Naive thymus-derived CD8-positive, alpha-beta T cell (primary cell): ENCODE results near the gene ACTR5. TPM values are rescaled to one million over a fixed set of nuclear protein-coding genes. Genes with fewer than 3 reads are reported as not detected.

ENCODE experiments used
- ATAC-seq, 2 donors: fragments of 150-1000 bp; cut with Tn5 transposase in 1 of 2; sonication (Bioruptor Pico), chemical (Tn5 transposase) in 1 of 2; 1 replicate in 1 of 2; 2 replicates in 1 of 2; pipeline ENCODE4 v1.10.0; 2021; ENCODE audit warnings: mild to moderate bottlenecking in 2 of 2, moderate library complexity in 2 of 2
- POLR2A ChIA-PET: fragments of 350-600 bp; sonication (Branson Sonifier 250); formaldehyde crosslinking; loops from one replicate; lab custom pipeline; 2021; ENCODE audit warnings: antibody characterized with exemption; lab: Charles Lee
- DNase-seq, 10 donors: peaks; one replicate each; pipeline versions ENCODE4 v3.0.0 to v3.0.0-alpha.2; 2020 to 2022
- H3K27ac Mint-ChIP-seq, 10 donors: one replicate each; pipeline ENCODE4 v1.8.0; 2020 to 2022; ENCODE audit warnings: mild to moderate bottlenecking in 10 of 10, mixed read lengths in 10 of 10, moderate library complexity in 4 of 10, inconsistent platforms in 1 of 10
- H3K27me3 Mint-ChIP-seq, 5 donors: one replicate each; pipeline ENCODE4 v1.8.0; 2021 to 2022; ENCODE audit warnings: mixed read lengths in 5 of 5
- H3K36me3 Mint-ChIP-seq, 3 donors: one replicate each; pipeline ENCODE4 v1.8.0; 2020 to 2022; ENCODE audit warnings: mixed read lengths in 3 of 3, mild to moderate bottlenecking in 2 of 3, inconsistent platforms in 1 of 3
- H3K4me1 Mint-ChIP-seq, 4 donors: one replicate each; pipeline ENCODE4 v1.8.0; 2021 to 2022; ENCODE audit warnings: mixed read lengths in 4 of 4
- H3K4me3 Mint-ChIP-seq, 10 donors: one replicate each; pipeline ENCODE4 v1.8.0; 2020 to 2022; ENCODE audit warnings: mild to moderate bottlenecking in 10 of 10, mixed read lengths in 10 of 10, moderate library complexity in 6 of 10, inconsistent platforms in 1 of 10
- H3K9me3 Mint-ChIP-seq, 9 donors: one replicate each; pipeline ENCODE4 v1.8.0; 2020 to 2022; ENCODE audit warnings: mixed read lengths in 9 of 9, mild to moderate bottlenecking in 3 of 9, inconsistent platforms in 1 of 9, moderate library complexity in 1 of 9
- polyA plus RNA-seq, 3 donors: library from polyadenylated mRNA; unstranded; fragments of 300-500 nt; fragmentation: Illumina TruSeq; gene quantifications; one replicate each; pipeline ENCODE4 v1.2.3, GENCODE V29; 2021
- total RNA-seq, 8 experiments: library from RNA in 2 of 8; stranded (reverse) in 2 of 8; gene quantifications; one replicate each; pipeline ENCODE4 v1.2.3 and lab custom pipeline; 2021 to 2026

Gene ACTR5
- total and polyA plus RNA-seq, 5 experiments from 2014 or later: 8.8 to 21.8 (median 10.3) TPM

- Mint-ChIP-seq H3K4me3 (peak overlapping the region in 7 of 10 donors; percentile 16 to 64 (median 44)), H3K27me3 (peaks cover 63 to 96% (median 79%) of the 10 kb centered on the region in 5 donors), H3K9me3 (peaks cover 0 to 2% (median 0%) of the 10 kb centered on the region in 9 donors), H3K27ac (no peak overlapping the region), H3K4me1 (peaks cover 32 to 61% (median 53%) of the 10 kb centered on the region in 4 donors), H3K36me3 (peaks cover 0 to 17% (median 0%) of the 10 kb centered on the region in 3 donors)
- POLR2A ChIA-PET: no interaction called here
- no peak for ATAC-seq
- no peak for DNase-seq
Measured at GRCh38 chr20:38724626-38725147, 23.6 kb upstream of the ACTR5 start.

GRCh38 chr20:38725148-38725901 lies 22.9 kb upstream of the ACTR5 start:
- H3K4me1 Mint-ChIP-seq: peaks cover 36 to 68% (median 60%) of the 10 kb centered on the region in 4 donors
- H3K27me3 Mint-ChIP-seq: peaks cover 69 to 98% (median 84%) of the 10 kb centered on the region in 5 donors
- H3K36me3 Mint-ChIP-seq: peaks cover 0 to 17% (median 2%) of the 10 kb centered on the region in 3 donors
- peak overlapping the region in 1 of 10 donors; percentile 26 for H3K27ac Mint-ChIP-seq
- peak overlapping the region; percentile 1 to 72 (median 66) for H3K4me3 Mint-ChIP-seq
- DNase-seq: peak in 1 of 10 donors; percentile 14
- ATAC-seq: peak; percentile 19 to 52
- POLR2A ChIA-PET: interaction anchor here (1.1 kb wide), 1 partner anchor 23 kb away, joined by 3 read pairs; the partner anchor contains the start of gene ACTR5
- peaks cover 0 to 5% (median 0%) of the 10 kb centered on the region in 9 donors for H3K9me3 Mint-ChIP-seq

DNA sequence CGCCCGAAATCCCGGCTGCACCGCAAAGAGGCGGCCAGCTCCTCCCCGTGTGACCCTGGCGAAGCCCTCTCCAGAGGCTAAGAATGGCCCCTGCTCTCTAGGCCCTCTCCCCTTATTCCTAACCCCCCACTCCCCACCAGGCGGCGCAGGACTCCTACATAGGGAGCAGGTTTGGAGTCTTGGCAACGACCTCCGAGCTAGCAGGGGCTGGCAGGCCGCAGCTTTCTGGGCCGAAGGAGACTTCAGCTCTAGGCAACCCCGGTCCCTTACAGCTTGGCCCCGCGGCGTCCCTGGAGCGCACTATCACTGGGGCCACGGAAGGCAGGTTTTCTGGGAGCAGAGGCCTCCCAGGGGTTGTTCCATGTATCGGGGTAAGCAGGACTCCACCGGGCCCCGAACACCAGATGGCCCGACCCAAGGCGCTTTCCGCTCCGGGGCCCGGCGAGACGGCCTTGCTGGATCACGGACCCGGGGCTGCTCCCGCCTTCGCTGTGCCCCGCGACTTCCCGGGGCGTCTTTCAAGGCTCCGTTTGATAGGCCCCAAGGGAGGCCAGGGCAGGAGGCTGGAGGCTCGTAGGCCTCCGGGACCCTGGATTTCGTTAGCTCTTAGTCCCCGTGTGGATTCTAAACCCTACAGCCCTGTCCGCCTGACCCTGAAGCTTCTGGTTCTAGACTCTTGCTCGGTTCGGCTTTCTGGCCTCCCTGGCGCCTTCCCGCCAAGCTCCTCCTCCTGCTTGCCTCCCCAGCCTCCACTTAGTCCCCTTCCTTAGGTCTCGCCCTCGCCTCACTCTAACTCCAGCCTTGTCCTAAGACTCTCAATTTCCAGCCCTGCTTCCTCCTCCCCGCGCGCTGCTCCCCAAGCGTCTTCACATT lies 22.1 kb upstream of the ACTR5 start:
- ATAC-seq (no peak), DNase-seq (peak in 2 of 10 donors; percentile 29 to 34)
- Mint-ChIP-seq H3K27me3 (peaks cover 66 to 98% (median 82%) of the 10 kb centered on the region in 5 donors), H3K36me3 (peaks cover 0 to 17% (median 2%) of the 10 kb centered on the region in 3 donors), H3K4me3 (peak overlapping the region in 9 of 10 donors; percentile 16 to 79 (median 68)), H3K4me1 (peaks cover 42 to 76% (median 68%) of the 10 kb centered on the region in 4 donors), H3K27ac (peak overlapping the region in 2 of 10 donors; percentile 2 to 76), H3K9me3 (peaks cover 0 to 5% (median 0%) of the 10 kb centered on the region in 9 donors)
- POLR2A ChIA-PET: interaction anchor here (1.1 kb wide), 1 partner anchor 22 kb away, joined by 3 read pairs; the partner anchor contains the start of gene ACTR5

DNA sequence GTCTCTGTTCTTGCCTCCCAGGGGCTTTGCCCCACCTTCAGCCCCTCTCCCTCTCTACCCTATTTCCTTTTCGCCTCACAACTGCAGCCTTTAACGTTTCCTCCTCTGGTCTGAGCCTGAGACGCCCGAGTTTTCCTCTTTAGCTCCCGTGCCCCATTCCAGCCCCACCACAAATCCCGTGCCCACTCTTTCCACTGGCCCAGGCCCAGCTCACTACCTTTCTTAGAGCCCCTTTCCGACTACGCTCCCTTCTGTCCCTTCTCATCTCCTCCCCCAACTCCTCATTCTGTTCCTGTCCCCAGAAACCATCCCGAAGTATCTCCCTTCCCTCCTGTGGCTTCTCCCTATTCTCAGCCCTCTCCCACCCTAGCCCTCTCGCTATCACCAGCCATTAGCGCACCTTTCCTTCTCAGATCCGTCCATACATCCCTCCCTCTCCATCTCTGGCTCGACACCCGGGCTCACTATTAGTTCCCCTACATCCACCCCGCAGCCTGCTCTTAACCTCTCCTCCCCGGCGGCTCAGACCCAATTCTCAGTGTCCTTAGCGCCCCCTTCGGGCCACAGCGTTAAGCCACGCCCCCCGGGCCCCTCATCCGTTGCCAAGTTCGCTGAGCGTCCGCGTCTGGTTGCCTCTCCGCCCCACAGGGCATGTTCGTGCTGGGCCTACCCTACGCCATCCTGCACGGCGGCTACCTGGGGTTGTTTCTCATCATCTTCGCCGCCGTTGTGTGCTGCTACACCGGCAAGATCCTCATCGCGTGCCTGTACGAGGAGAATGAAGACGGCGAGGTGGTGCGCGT lies 21.3 kb upstream of the ACTR5 start:
- H3K27ac Mint-ChIP-seq: peak overlapping the region in 5 of 10 donors; percentile 2 to 76 (median 62)
- peaks cover 42 to 85% (median 74%) of the 10 kb centered on the region in 4 donors for H3K4me1 Mint-ChIP-seq
- peaks cover 61 to 98% (median 79%) of the 10 kb centered on the region in 5 donors for H3K27me3 Mint-ChIP-seq
- ATAC-seq (peak in 1 of 2 donors; percentile 9), DNase-seq (peak in 8 of 10 donors; percentile 20 to 55 (median 44))
- peaks cover 0 to 5% (median 0%) of the 10 kb centered on the region in 9 donors for H3K9me3 Mint-ChIP-seq
- peaks cover 0 to 17% (median 2%) of the 10 kb centered on the region in 3 donors for H3K36me3 Mint-ChIP-seq
- POLR2A ChIA-PET: no interaction called here
- H3K4me3 Mint-ChIP-seq: peak overlapping the region; percentile 0 to 79 (median 61)

DNA sequence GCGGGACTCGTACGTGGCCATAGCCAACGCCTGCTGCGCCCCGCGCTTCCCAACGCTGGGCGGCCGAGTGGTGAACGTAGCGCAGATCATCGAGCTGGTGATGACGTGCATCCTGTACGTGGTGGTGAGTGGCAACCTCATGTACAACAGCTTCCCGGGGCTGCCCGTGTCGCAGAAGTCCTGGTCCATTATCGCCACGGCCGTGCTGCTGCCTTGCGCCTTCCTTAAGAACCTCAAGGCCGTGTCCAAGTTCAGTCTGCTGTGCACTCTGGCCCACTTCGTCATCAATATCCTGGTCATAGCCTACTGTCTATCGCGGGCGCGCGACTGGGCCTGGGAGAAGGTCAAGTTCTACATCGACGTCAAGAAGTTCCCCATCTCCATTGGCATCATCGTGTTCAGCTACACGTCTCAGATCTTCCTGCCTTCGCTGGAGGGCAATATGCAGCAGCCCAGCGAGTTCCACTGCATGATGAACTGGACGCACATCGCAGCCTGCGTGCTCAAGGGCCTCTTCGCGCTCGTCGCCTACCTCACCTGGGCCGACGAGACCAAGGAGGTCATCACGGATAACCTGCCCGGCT lies 20.6 kb upstream of the ACTR5 start:
- peak in 2 of 10 donors; percentile 17 to 30 for DNase-seq
- Mint-ChIP-seq H3K9me3 (peaks cover 0 to 5% (median 0%) of the 10 kb centered on the region in 9 donors), H3K27ac (peak overlapping the region in 4 of 10 donors; percentile 1 to 78 (median 66)), H3K4me3 (peak overlapping the region in 9 of 10 donors; percentile 12 to 80 (median 62)), H3K27me3 (peaks cover 59 to 98% (median 76%) of the 10 kb centered on the region in 5 donors), H3K4me1 (peaks cover 44 to 85% (median 74%) of the 10 kb centered on the region in 4 donors), H3K36me3 (peaks cover 0 to 17% (median 2%) of the 10 kb centered on the region in 3 donors)
- peak in 1 of 2 donors; percentile 24 for ATAC-seq
- POLR2A ChIA-PET: no interaction called here

- ATAC-seq: no peak
- DNase-seq: no peak
- Mint-ChIP-seq H3K9me3 (peaks cover 0 to 5% (median 0%) of the 10 kb centered on the region in 9 donors), H3K27me3 (peaks cover 58 to 98% (median 75%) of the 10 kb centered on the region in 5 donors), H3K4me3 (peak overlapping the region in 8 of 10 donors; percentile 6 to 84 (median 58)), H3K4me1 (peaks cover 44 to 80% (median 70%) of the 10 kb centered on the region in 4 donors), H3K27ac (peak overlapping the region in 1 of 10 donors; percentile 66), H3K36me3 (peaks cover 0 to 17% (median 2%) of the 10 kb centered on the region in 3 donors)
- POLR2A ChIA-PET: no interaction called here
Measured at GRCh38 chr20:38728191-38728781, 20.0 kb upstream of the ACTR5 start.

DNA sequence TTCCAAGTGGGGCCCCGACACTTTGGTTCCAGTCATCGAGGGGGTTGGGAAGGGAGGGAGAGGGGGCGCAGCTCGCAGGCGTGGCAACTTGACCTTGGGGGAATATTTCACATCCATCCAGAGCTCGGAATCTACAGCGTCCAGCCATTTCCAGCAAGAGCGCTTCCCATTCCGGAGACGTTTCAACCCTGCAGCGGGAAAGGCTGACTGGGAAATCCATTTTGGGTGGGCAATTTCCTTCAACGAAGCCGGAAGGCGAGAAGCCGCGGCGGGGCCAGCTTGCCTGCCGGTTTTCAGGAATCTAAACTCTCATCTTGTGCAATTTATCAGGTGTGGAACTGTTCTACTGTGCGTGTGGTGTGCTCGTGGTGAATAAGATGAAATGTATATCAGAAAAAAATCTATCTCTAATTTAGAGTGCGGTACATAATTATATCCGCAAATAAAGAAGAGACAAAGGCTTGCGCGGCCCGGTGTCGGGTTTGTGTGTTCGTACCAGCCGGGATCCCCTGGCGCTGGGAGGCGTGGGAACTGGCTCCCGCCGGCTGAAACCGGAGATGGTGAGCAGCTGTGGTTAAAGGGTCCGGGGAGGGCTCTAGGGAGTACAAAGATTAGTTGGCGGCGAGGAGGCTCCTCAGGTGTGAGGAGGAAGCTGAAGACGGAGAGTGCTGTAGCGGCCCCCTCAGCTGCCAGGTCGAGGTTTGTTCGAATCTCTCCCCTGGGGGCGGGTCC lies 19.2 kb upstream of the ACTR5 start:
- Mint-ChIP-seq H3K4me1 (peaks cover 44 to 76% (median 66%) of the 10 kb centered on the region in 4 donors), H3K4me3 (peak overlapping the region; percentile 18 to 85 (median 74)), H3K27me3 (peaks cover 63 to 100% (median 78%) of the 10 kb centered on the region in 5 donors), H3K36me3 (peaks cover 0 to 17% (median 2%) of the 10 kb centered on the region in 3 donors), H3K9me3 (peaks cover 0 to 5% (median 0%) of the 10 kb centered on the region in 9 donors), H3K27ac (peak overlapping the region in 6 of 10 donors; percentile 6 to 92 (median 54))
- POLR2A ChIA-PET: interaction anchor here (0.6 kb wide), 1 partner anchor 11 kb away, joined by 4 read pairs; no protein-coding TSS in a partner anchor
- DNase-seq (peak in 2 of 10 donors; percentile 12 to 58), ATAC-seq (no peak)

DNA sequence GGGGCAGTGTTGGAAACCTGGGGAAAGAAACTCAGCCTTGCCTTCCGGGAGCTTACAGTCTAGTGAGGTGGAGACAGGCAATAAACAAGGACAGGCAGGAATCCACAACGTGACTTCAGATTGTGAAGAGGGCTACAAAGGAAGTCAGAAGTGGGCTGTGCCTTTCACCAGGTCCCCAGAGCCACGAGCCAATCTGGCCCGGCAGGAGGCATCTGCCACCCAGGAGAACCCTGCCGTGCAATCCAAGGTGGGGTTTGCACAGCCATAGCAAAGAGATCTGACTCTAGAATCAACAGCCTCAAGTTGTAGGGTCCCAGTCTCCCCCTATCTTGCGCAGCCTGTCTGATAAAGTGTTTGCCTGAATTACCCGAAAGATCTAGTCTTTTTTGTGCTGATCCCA lies 18.5 kb upstream of the ACTR5 start:
- Mint-ChIP-seq H3K27me3 (peaks cover 68 to 100% (median 83%) of the 10 kb centered on the region in 5 donors), H3K27ac (peak overlapping the region in 4 of 10 donors; percentile 18 to 92 (median 54)), H3K4me3 (peak overlapping the region in 9 of 10 donors; percentile 48 to 85 (median 81)), H3K9me3 (peaks cover 0 to 5% (median 0%) of the 10 kb centered on the region in 9 donors), H3K36me3 (peaks cover 0 to 17% (median 2%) of the 10 kb centered on the region in 3 donors), H3K4me1 (peaks cover 44 to 69% (median 62%) of the 10 kb centered on the region in 4 donors)
- POLR2A ChIA-PET: interaction anchor here (0.6 kb wide), 1 partner anchor 10 kb away, joined by 4 read pairs; no protein-coding TSS in a partner anchor
- ATAC-seq: no peak
- DNase-seq: peak in 2 of 10 donors; percentile 11 to 13

- H3K36me3 Mint-ChIP-seq: peaks cover 0 to 17% (median 2%) of the 10 kb centered on the region in 3 donors
- peaks cover 69 to 100% (median 85%) of the 10 kb centered on the region in 5 donors for H3K27me3 Mint-ChIP-seq
- DNase-seq (peak in 5 of 10 donors; percentile 23 to 70 (median 42)), ATAC-seq (peak in 1 of 2 donors; percentile 24)
- peaks cover 41 to 63% (median 57%) of the 10 kb centered on the region in 4 donors for H3K4me1 Mint-ChIP-seq
- peak overlapping the region in 7 of 10 donors; percentile 18 to 80 (median 69) for H3K27ac Mint-ChIP-seq
- H3K9me3 Mint-ChIP-seq: peaks cover 0 to 5% (median 0%) of the 10 kb centered on the region in 9 donors
- POLR2A ChIA-PET: interaction anchor here (1.1 kb wide), 1 partner anchor 18 kb away, joined by 3 read pairs; the partner anchor contains the start of gene ACTR5
- peak overlapping the region; percentile 70 to 85 (median 80) for H3K4me3 Mint-ChIP-seq
Measured at GRCh38 chr20:38730167-38730988, 17.9 kb upstream of the ACTR5 start.
